OCI-LY3 (cell line): ENCODE data around the gene SPSB3.

Experiments used
- EZH2phosphoT487 ChIP-seq: fragments of 200-600 bp; shearing (Covaris generic); IDR thresholded peaks from 2 replicates; pipeline ENCODE4 v1.6.1; 2018; ENCODE audit warnings: antibody characterized with exemption, mixed run types, low read depth
- TF ChIP-seq, protein P1 (sequence below): fragments of 200-600, 300-600 bp; sonication (generic); IDR thresholded peaks from 2 replicates; pipeline ENCODE4 v1.5.1; 2014; ENCODE audit warnings: antibody characterized with exemption, low read length, low read depth

- TF ChIP-seq, protein P1, sequence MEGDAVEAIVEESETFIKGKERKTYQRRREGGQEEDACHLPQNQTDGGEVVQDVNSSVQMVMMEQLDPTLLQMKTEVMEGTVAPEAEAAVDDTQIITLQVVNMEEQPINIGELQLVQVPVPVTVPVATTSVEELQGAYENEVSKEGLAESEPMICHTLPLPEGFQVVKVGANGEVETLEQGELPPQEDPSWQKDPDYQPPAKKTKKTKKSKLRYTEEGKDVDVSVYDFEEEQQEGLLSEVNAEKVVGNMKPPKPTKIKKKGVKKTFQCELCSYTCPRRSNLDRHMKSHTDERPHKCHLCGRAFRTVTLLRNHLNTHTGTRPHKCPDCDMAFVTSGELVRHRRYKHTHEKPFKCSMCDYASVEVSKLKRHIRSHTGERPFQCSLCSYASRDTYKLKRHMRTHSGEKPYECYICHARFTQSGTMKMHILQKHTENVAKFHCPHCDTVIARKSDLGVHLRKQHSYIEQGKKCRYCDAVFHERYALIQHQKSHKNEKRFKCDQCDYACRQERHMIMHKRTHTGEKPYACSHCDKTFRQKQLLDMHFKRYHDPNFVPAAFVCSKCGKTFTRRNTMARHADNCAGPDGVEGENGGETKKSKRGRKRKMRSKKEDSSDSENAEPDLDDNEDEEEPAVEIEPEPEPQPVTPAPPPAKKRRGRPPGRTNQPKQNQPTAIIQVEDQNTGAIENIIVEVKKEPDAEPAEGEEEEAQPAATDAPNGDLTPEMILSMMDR, result no peak
- no peak for TF ChIP-seq EZH2phosphoT487
These were observed 7.1 kb downstream of the SPSB3 start for GRCh38 chr16:1775006-1775845.
